H1 (cell line): ENCODE measurements around the gene MGAT5. TPM values are rescaled to one million over a fixed set of nuclear protein-coding genes. Genes with fewer than 3 reads are reported as not detected.

Source experiments
- CTCF ChIA-PET: fragments of 300-600 bp; sonication (Branson Sonifier 250); formaldehyde crosslinking; loops from one replicate; lab custom pipeline; 2021; ENCODE audit not compliant: partially characterized antibody; lab: Charles Lee
- POLR2A ChIA-PET: fragments of 300-600 bp; sonication (Branson Sonifier 250); formaldehyde crosslinking; loops from one replicate; lab custom pipeline; 2021; ENCODE audit warnings: inconsistent platforms; ENCODE audit not compliant: partially characterized antibody; lab: Charles Lee
- DNase-seq, 2 experiments: peaks; one replicate each; pipeline versions ENCODE4 v3.0.0 to v3.0.0-alpha.2; 2010 to 2022; ENCODE audit warnings: low spot score in 2 of 2, low read depth in 1 of 2, mixed read lengths in 1 of 2
- FAIRE-seq: peaks from 2 replicates; lab custom pipeline; 2011; peaks lifted over from hg19 to GRCh38; lab: Jason Lieb, UNC
- H2AFZ ChIP-seq: 2 replicates; pipeline ENCODE4 v1.8.1; 2012; ENCODE audit warnings: low read length, inconsistent platforms
- H2AK5ac ChIP-seq: 2 replicates; pipeline ENCODE4 v1.6.1; 2013; ENCODE audit warnings: low read depth, low read length
- H2BK120ac ChIP-seq: replicated peaks from 2 replicates; pipeline ENCODE3; 2013; ENCODE audit warnings: low read depth, low read length, inconsistent platforms
- H2BK12ac ChIP-seq: 2 replicates; pipeline ENCODE4 v1.6.1; 2013; ENCODE audit warnings: low read depth, low read length
- H2BK15ac ChIP-seq: 2 replicates; pipeline ENCODE4 v1.6.1; 2013; ENCODE audit warnings: low read length
- H2BK20ac ChIP-seq: 2 replicates; pipeline ENCODE4 v1.6.1; 2013; ENCODE audit warnings: low read length
- H2BK5ac ChIP-seq: 2 replicates; pipeline ENCODE4 v1.6.1; 2013; ENCODE audit warnings: low read depth, low read length
- H3K14ac ChIP-seq: 2 replicates; pipeline ENCODE4 v1.6.1; 2013; ENCODE audit warnings: inconsistent platforms; ENCODE audit not compliant: insufficient read length
- H3K18ac ChIP-seq: 2 replicates; pipeline ENCODE4 v1.6.1; 2013; ENCODE audit warnings: low read length; ENCODE audit errors: extremely low read depth
- H3K23ac ChIP-seq: 2 replicates; pipeline ENCODE4 v1.6.1; 2013; ENCODE audit warnings: inconsistent platforms; ENCODE audit not compliant: insufficient read length
- H3K23me2 ChIP-seq: 2 replicates; pipeline ENCODE4 v1.6.1; 2013; ENCODE audit warnings: low read depth, low read length
- H3K27ac ChIP-seq: 2 replicates; pipeline ENCODE4 v1.6.1; 2011; ENCODE audit warnings: low read depth, low read length, inconsistent platforms
- H3K27me3 ChIP-seq, 4 experiments: replicated peaks in 1 of 4; 1 replicate in 1 of 4; 2 replicates in 3 of 4; pipeline versions ENCODE4 v1.6.1 to v1.8.1; 2011 to 2013; ENCODE audit warnings: low read length in 3 of 4, mild to moderate bottlenecking in 3 of 4, inconsistent platforms in 2 of 4, mixed read lengths in 2 of 4, moderate library complexity in 1 of 4; ENCODE audit not compliant: control insufficient read depth in 3 of 4, insufficient read depth in 3 of 4; ENCODE audit errors: extremely low read depth in 1 of 4
- H3K36me3 ChIP-seq, 4 experiments: 2 replicates each; pipeline versions ENCODE4 v1.6.1 to v1.8.1; 2011 to 2013; ENCODE audit warnings: mild to moderate bottlenecking in 4 of 4, low read length in 3 of 4, moderate library complexity in 2 of 4, control low read depth in 1 of 4, inconsistent platforms in 1 of 4; ENCODE audit not compliant: insufficient read depth in 4 of 4, control insufficient read depth in 2 of 4
- H3K4ac ChIP-seq: replicated peaks from 2 replicates; pipeline ENCODE3; 2013; ENCODE audit warnings: low read length, low read depth, mixed read lengths, inconsistent platforms; ENCODE audit not compliant: insufficient read length
- H3K4me1 ChIP-seq, 4 experiments: replicated peaks in 1 of 4; 1 replicate in 1 of 4; 2 replicates in 3 of 4; pipeline versions ENCODE4 v1.6.1 to v1.8.1; 2011 to 2013; ENCODE audit warnings: low read length in 3 of 4, inconsistent platforms in 2 of 4, mixed read lengths in 1 of 4; ENCODE audit not compliant: insufficient read depth in 4 of 4, control insufficient read depth in 3 of 4
- H3K4me2 ChIP-seq, 2 experiments: 2 replicates each; pipeline versions ENCODE4 v1.6.1 to v1.8.1; 2011 to 2013; ENCODE audit warnings: low read depth in 2 of 2, low read length in 2 of 2, control low read depth in 1 of 2, inconsistent platforms in 1 of 2, mild to moderate bottlenecking in 1 of 2; ENCODE audit not compliant: insufficient read depth in 1 of 2
- H3K4me3 ChIP-seq, 4 experiments: fragments of 200-600, 300-600 bp in 1 of 4; sonication (generic), shearing (Covaris generic), sonication (Bioruptor Twin) in 1 of 4; 2 replicates each; pipeline versions ENCODE4 v1.5.1 to v1.8.1; 2011 to 2016; ENCODE audit warnings: low read length in 4 of 4, low read depth in 3 of 4, control low read depth in 2 of 4, inconsistent platforms in 2 of 4, mild to moderate bottlenecking in 2 of 4, mixed read lengths in 1 of 4, moderate library complexity in 1 of 4; ENCODE audit not compliant: insufficient read depth in 2 of 4; ENCODE audit errors: extremely low read depth in 1 of 4
- H3K56ac ChIP-seq: replicated peaks from 2 replicates; pipeline ENCODE3; 2013; ENCODE audit warnings: low read depth, mild to moderate bottlenecking, mixed read lengths, low read length, inconsistent platforms; ENCODE audit not compliant: insufficient read length
- H3K79me1 ChIP-seq: 2 replicates; pipeline ENCODE4 v1.6.1; 2013; ENCODE audit warnings: low read depth, low read length, control low read depth
- H3K79me2 ChIP-seq, 2 experiments: 2 replicates each; pipeline versions ENCODE4 v1.6.1 to v1.8.1; 2012 to 2013; ENCODE audit warnings: low read length in 2 of 2, mild to moderate bottlenecking in 2 of 2, inconsistent platforms in 1 of 2; ENCODE audit not compliant: insufficient read depth in 2 of 2, control insufficient read depth in 1 of 2
- H3K9ac ChIP-seq, 4 experiments: replicated peaks in 1 of 4; 1 replicate in 1 of 4; 2 replicates in 3 of 4; pipeline versions ENCODE4 v1.6.1 to v1.8.1; 2011 to 2013; ENCODE audit warnings: low read depth in 3 of 4, low read length in 3 of 4, control low read depth in 2 of 4, mild to moderate bottlenecking in 2 of 4, moderate library complexity in 2 of 4, inconsistent platforms in 1 of 4; ENCODE audit errors: extremely low read depth in 1 of 4
- H3K9me3 ChIP-seq, 2 experiments: 2 replicates each; pipeline versions ENCODE4 v1.6.1 to v1.8.1; 2012 to 2013; ENCODE audit warnings: mild to moderate bottlenecking in 2 of 2, moderate library complexity in 2 of 2, control low read depth in 1 of 2, inconsistent platforms in 1 of 2, low read depth in 1 of 2, low read length in 1 of 2, mixed read lengths in 1 of 2; ENCODE audit not compliant: insufficient read depth in 2 of 2
- H4K20me1 ChIP-seq, 2 experiments: replicated peaks in 1 of 2; 2 replicates each; pipeline versions ENCODE3 to v1.8.1; 2011 to 2013; ENCODE audit warnings: inconsistent platforms in 2 of 2, low read length in 2 of 2, mild to moderate bottlenecking in 1 of 2; ENCODE audit not compliant: insufficient read depth in 2 of 2, control insufficient read depth in 1 of 2
- H4K5ac ChIP-seq: 2 replicates; pipeline ENCODE4 v1.6.1; 2013; ENCODE audit warnings: low read length, low read depth, mixed read lengths, inconsistent platforms; ENCODE audit not compliant: insufficient read length
- H4K8ac ChIP-seq: 2 replicates; pipeline ENCODE4 v1.8.0; 2013; ENCODE audit warnings: mild to moderate bottlenecking, moderate library complexity, low read length, inconsistent platforms; ENCODE audit not compliant: insufficient read depth; ENCODE audit errors: extremely low read depth
- H4K91ac ChIP-seq: replicated peaks from 2 replicates; pipeline ENCODE3; 2013; ENCODE audit warnings: low read length, mixed read lengths, inconsistent platforms; ENCODE audit not compliant: insufficient read length
- NANOG ChIP-seq: IDR thresholded peaks from 2 replicates; pipeline ENCODE4 v1.6.1; 2011; ENCODE audit warnings: low read length, low read depth, mild to moderate bottlenecking, inconsistent platforms; ENCODE audit not compliant: insufficient read depth, poor library complexity, severe bottlenecking
- TAF1 ChIP-seq: IDR thresholded peaks from 2 replicates; pipeline ENCODE4 v1.6.1; 2011; ENCODE audit warnings: mild to moderate bottlenecking, low read depth, low read length
- WGBS, 2 experiments: shearing (Covaris generic) in 1 of 2; methylation state at CpG; one replicate each; pipeline versions ENCODE4 v1.1.6 to v1.1.7; 2013 to 2015; ENCODE audit warnings: low lambda C conversion rate in 2 of 2, mixed read lengths in 2 of 2, inconsistent platforms in 1 of 2, low coverage in 1 of 2, missing lambda C conversion rate in 1 of 2; ENCODE audit not compliant: insufficient replicate concordance in 2 of 2, insufficient coverage in 1 of 2, insufficient read length in 1 of 2; ENCODE audit errors: extremely low coverage in 1 of 2, missing lambda C conversion rate in 1 of 2; 5-methylcytosine and 5-hydroxymethylcytosine counted together
- polyA plus RNA-seq, 7 experiments: library from polyadenylated mRNA; depleted of rRNA in 3 of 7; stranded (reverse) in 5 of 7; unstranded in 2 of 7; fragments of >200 nt in 5 of 7; fragments of 200-250 nt in 2 of 7; gene quantifications; 1 replicate in 5 of 7; 2 replicates in 1 of 7; 4 replicates in 1 of 7; pipeline versions ENCODE4 v1.2.1 to v1.2.3, GENCODE V29; 2011 to 2013; ENCODE audit warnings: missing spikeins in 2 of 7, mixed read lengths in 2 of 7
- total RNA-seq: library from RNA; stranded (reverse); fragmentation: NEBNext Ultra II Directional; extraction: Animal tissue kit (Norgen Biotek cat#: 25700); gene quantifications from 2 replicates; pipeline ENCODE4 v1.2.1, GENCODE V29; 2021

MGAT5 gene
- total and polyA plus RNA-seq, 2 of the 8 experiments (the other 6 are each of a cell fraction or from before 2014, with no cell fraction given): 11.2 to 49.2 TPM

DNA sequence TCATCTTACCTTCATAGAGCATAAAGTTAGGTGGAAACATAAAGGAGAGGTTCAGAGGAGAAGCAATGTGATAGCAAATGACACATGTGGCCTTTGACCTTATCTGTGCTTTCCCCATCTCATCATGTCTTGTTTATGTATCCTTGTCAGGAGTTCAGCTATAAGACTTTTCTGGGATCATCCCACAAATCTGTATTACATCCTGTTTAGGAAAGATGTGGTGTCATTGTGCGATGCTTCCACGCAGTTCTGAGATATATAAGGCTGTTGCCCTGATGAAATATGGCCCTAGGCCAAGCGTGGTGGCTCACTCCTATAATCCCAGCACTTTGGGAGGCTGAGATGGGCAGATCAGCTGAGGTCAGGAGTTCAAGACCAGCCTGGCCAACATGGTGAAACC is 15.5 kb upstream of the MGAT5 start:
- Histone ChIP-seq H3K27ac (no peak overlapping the region), H3K4ac (no peak overlapping the region), H3K79me1 (peaks cover 2% of the 10 kb centered on the region; the same call in 1 of the 2 replicates), H3K23ac (no peak overlapping the region), H2BK15ac (no peak overlapping the region), H2AK5ac (no peak overlapping the region), H4K8ac (no peak overlapping the region), H3K18ac (no peak overlapping the region), H2AFZ (no peak overlapping the region), H3K79me2 (peaks cover 0 to 48% of the 10 kb centered on the region in 2 experiments; a peak in 2 of 4 replicates), H4K91ac (no peak overlapping the region), H2BK12ac (no peak overlapping the region), H3K14ac (no peak overlapping the region), H3K36me3 (no peaks in the 10 kb centered on the region), H3K4me3 (no peak overlapping the region), H3K4me2 (no peak overlapping the region), H2BK5ac (no peak overlapping the region), H3K9me3 (no peaks in the 10 kb centered on the region), H3K4me1 (no peaks in the 10 kb centered on the region), H3K56ac (no peak overlapping the region), H3K9ac (no peak overlapping the region), H2BK20ac (no peak overlapping the region), H4K5ac (no peak overlapping the region), H3K27me3 (no peaks in the 10 kb centered on the region; a peak in 2 of 7 replicates), H4K20me1 (peaks cover 0 to 3% of the 10 kb centered on the region in 2 experiments), H2BK120ac (no peak overlapping the region), H3K23me2 (no peaks in the 10 kb centered on the region)
- DNase-seq (no peak), FAIRE-seq (no peak)
- WGBS, 2 experiments: 59% methylated on average over 3 of the region's 3 CpGs; no CpG with 5 or more reads in 1 of the 2 experiments
- no peak for TF ChIP-seq NANOG
- TF ChIP-seq TAF1: no peak
- ChIA-PET POLR2A (no interaction called here), CTCF (interaction anchor here (1.5 to 3.9 kb wide), 3 partner anchors 10 to 173 kb away, joined by 4 to 21 read pairs (median 15); no protein-coding TSS in a partner anchor)
